K562 (cell line): Measurements from ENCODE around the gene CTAGE1. TPM values are rescaled to one million over a fixed set of nuclear protein-coding genes. Genes with fewer than 3 reads are reported as not detected.

ENCODE experiments used
- MEF2D ChIP-seq: conservative IDR thresholded peaks from 2 replicates; pipeline ENCODE4 v1.6.1; 2016; ENCODE audit warnings: low read depth, missing genetic modification characterization, missing compliant biosample characterization
- TCFL5 ChIP-seq: fragments of 250-450 bp; sonication (Bioruptor Pico); conservative IDR thresholded peaks from 2 replicates; pipeline ENCODE4 v1.6.1; 2021; ENCODE audit warnings: mild to moderate bottlenecking, moderate library complexity, matching md5 sums
- ZNF324 ChIP-seq: fragments of 250-450 bp; sonication (Bioruptor Pico); IDR thresholded peaks from 2 replicates; pipeline ENCODE4 v1.4.0; 2020; ENCODE audit warnings: mild to moderate bottlenecking
- ZNF407 ChIP-seq: fragments of 450-650 bp; IDR thresholded peaks from 2 replicates; pipeline ENCODE4 v1.6.1; 2016; ENCODE audit warnings: low read depth
- polyA plus RNA-seq, 8 experiments: library from polyadenylated mRNA; depleted of rRNA in 4 of 8; stranded (reverse) in 5 of 8; unstranded in 3 of 8; fragments of >200 nt; fragmentation: Nextera tagmentation in 2 of 8; fragmentation: Illumina TruSeq in 1 of 8; extraction: Ambion mirVana in 2 of 8; extraction: Trizol in 1 of 8; gene quantifications; 2 replicates each; pipeline versions ENCODE4 v1.2.1 to v1.2.3, GENCODE V29; 2011 to 2014; ENCODE audit warnings: inconsistent platforms in 1 of 8, missing spikeins in 1 of 8
- total RNA-seq, 7 experiments: library from RNA; depleted of rRNA in 6 of 7; stranded (reverse); fragments of >200 nt in 6 of 7; fragmentation: Illumina TruSeq in 2 of 7; extraction: Trizol in 2 of 7; gene quantifications; 2 replicates each; pipeline versions ENCODE4 v1.2.1 to v1.2.3, GENCODE V29; 2011 to 2021; ENCODE audit warnings: low replicate concordance in 1 of 7
- TF ChIP-seq, protein P1 (sequence below): fragments of 450-650 bp; IDR thresholded peaks from 2 replicates; pipeline ENCODE4 v1.6.1; 2016; ENCODE audit warnings: mild to moderate bottlenecking, moderate library complexity

The CTAGE1 gene
- total and polyA plus RNA-seq, 9 of the 15 experiments (the other 6 are each of a cell fraction or from before 2014, with no cell fraction given) = not detected

GRCh38 chr18:22465859-22466457 lies 48.2 kb upstream of the CTAGE1 start (continued):
- TF ChIP-seq, protein P1, sequence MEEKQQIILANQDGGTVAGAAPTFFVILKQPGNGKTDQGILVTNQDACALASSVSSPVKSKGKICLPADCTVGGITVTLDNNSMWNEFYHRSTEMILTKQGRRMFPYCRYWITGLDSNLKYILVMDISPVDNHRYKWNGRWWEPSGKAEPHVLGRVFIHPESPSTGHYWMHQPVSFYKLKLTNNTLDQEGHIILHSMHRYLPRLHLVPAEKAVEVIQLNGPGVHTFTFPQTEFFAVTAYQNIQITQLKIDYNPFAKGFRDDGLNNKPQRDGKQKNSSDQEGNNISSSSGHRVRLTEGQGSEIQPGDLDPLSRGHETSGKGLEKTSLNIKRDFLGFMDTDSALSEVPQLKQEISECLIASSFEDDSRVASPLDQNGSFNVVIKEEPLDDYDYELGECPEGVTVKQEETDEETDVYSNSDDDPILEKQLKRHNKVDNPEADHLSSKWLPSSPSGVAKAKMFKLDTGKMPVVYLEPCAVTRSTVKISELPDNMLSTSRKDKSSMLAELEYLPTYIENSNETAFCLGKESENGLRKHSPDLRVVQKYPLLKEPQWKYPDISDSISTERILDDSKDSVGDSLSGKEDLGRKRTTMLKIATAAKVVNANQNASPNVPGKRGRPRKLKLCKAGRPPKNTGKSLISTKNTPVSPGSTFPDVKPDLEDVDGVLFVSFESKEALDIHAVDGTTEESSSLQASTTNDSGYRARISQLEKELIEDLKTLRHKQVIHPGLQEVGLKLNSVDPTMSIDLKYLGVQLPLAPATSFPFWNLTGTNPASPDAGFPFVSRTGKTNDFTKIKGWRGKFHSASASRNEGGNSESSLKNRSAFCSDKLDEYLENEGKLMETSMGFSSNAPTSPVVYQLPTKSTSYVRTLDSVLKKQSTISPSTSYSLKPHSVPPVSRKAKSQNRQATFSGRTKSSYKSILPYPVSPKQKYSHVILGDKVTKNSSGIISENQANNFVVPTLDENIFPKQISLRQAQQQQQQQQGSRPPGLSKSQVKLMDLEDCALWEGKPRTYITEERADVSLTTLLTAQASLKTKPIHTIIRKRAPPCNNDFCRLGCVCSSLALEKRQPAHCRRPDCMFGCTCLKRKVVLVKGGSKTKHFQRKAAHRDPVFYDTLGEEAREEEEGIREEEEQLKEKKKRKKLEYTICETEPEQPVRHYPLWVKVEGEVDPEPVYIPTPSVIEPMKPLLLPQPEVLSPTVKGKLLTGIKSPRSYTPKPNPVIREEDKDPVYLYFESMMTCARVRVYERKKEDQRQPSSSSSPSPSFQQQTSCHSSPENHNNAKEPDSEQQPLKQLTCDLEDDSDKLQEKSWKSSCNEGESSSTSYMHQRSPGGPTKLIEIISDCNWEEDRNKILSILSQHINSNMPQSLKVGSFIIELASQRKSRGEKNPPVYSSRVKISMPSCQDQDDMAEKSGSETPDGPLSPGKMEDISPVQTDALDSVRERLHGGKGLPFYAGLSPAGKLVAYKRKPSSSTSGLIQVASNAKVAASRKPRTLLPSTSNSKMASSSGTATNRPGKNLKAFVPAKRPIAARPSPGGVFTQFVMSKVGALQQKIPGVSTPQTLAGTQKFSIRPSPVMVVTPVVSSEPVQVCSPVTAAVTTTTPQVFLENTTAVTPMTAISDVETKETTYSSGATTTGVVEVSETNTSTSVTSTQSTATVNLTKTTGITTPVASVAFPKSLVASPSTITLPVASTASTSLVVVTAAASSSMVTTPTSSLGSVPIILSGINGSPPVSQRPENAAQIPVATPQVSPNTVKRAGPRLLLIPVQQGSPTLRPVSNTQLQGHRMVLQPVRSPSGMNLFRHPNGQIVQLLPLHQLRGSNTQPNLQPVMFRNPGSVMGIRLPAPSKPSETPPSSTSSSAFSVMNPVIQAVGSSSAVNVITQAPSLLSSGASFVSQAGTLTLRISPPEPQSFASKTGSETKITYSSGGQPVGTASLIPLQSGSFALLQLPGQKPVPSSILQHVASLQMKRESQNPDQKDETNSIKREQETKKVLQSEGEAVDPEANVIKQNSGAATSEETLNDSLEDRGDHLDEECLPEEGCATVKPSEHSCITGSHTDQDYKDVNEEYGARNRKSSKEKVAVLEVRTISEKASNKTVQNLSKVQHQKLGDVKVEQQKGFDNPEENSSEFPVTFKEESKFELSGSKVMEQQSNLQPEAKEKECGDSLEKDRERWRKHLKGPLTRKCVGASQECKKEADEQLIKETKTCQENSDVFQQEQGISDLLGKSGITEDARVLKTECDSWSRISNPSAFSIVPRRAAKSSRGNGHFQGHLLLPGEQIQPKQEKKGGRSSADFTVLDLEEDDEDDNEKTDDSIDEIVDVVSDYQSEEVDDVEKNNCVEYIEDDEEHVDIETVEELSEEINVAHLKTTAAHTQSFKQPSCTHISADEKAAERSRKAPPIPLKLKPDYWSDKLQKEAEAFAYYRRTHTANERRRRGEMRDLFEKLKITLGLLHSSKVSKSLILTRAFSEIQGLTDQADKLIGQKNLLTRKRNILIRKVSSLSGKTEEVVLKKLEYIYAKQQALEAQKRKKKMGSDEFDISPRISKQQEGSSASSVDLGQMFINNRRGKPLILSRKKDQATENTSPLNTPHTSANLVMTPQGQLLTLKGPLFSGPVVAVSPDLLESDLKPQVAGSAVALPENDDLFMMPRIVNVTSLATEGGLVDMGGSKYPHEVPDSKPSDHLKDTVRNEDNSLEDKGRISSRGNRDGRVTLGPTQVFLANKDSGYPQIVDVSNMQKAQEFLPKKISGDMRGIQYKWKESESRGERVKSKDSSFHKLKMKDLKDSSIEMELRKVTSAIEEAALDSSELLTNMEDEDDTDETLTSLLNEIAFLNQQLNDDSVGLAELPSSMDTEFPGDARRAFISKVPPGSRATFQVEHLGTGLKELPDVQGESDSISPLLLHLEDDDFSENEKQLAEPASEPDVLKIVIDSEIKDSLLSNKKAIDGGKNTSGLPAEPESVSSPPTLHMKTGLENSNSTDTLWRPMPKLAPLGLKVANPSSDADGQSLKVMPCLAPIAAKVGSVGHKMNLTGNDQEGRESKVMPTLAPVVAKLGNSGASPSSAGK = peak; percentile 77
- TF ChIP-seq ZNF407 (no peak), ZNF324 (CRISPR knock-in tag) (peak; percentile 48; the same call in 1 of the 2 replicates), MEF2D (tag) (peak; percentile 96), TCFL5 (CRISPR knock-in tag) (no peak)
